Measurements from ENCODE around the gene CRISPLD2. TPM values are rescaled to one million over a fixed set of nuclear protein-coding genes. Genes with fewer than 3 reads are reported as not detected.
A peak's percentile ranks its signal among the peaks of the same experiment; 100 is the strongest.

CRISPLD2 gene
- total and polyA plus RNA-seq, 9 of the 15 experiments (the other 6 are each of a cell fraction or from before 2014, with no cell fraction given), result 0.03 to 0.24 (median 0.04) TPM; not detected in 4

DNA sequence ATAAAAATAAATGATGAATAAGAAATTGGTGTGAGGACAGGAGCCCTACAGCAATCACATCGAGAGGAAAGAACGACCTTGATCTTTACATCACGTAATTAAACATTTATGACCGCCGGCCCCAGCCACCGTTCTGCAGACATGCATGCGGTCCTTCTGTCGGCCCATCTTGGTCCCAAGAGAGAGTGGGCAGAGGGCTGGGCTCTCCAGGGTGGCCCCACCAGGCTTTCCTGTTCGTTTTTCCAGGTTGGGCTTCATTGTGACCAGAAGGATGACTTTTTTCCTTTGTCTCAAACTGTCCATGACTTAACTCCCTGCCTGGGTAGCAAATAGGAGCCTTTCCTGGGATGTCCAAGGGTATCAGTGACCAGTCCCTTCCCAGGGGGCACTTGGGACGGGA lies 3.3 kb upstream of the CRISPLD2 start (continued):
- TF ChIP-seq SOX6 (IDR thresholded peaks at IDR 0.05) (no peak), NFATC3 (IDR thresholded peaks at IDR 0.05) (no peak), PKNOX1 (IDR thresholded peaks at IDR 0.05) (no peak), ZNF146 (CRISPR knock-in tag; IDR thresholded peaks at IDR 0.05; ENCODE audit: unreplicated experiment) (no peak), NCOA4 (IDR thresholded peaks at IDR 0.05; ENCODE audit: partially characterized antibody) (no peak), CTCF (IDR thresholded peaks at IDR 0.05 in 2 of 3, conservative IDR thresholded peaks at IDR 0.05 in 1 of 3; ENCODE audit: insufficient read depth in 2 of 3, low read depth in 1 of 3, low read length in 3 of 3) (no peak)

DNA sequence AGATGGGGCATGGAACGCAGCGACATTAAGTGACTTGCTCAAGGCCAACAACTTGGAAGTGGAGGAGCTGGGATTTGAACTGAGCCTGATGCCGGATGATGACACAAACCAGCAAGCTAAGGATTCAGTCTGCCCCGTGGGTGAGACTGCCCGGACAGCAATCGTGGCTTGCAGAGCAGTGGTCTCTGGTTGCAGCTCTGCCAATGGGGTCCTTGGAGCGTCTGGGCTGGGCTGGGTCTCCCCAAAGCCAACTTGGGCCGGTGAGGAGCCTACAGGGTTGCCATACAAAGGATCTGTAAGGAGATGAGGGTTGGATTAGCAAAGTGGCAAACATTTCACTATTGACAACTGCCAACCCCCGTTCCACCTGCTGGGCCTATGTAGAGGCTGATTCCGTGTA lies 2.6 kb upstream of the CRISPLD2 start:
- H3K79me2 ChIP-seq (ENCODE audit: control insufficient read depth, insufficient read depth, low read length), result no peaks in the 10 kb centered on the region
- WGBS (ENCODE audit: insufficient coverage, low coverage, missing lambda C conversion rate), result 1% methylated on average over 10 of the region's 10 CpGs
- in situ Hi-C loops (cut with MboI), result no loop called here
- intact Hi-C loops (cut with micrococcal nuclease), result no loop called here
- ATAC-seq (no peak), DNase-seq (ENCODE audit: extremely low read depth in 1 of 4, low spot score in 3 of 4) (no peak), FAIRE-seq (no peak)
- H3K4me2 ChIP-seq (ENCODE audit: insufficient read depth, low read length), result no peak overlapping the region
- ChIA-PET CTCF (ENCODE audit: low intra/inter-chr PET ratio) (no interaction called here), POLR2A (interaction anchor here (0.7 kb wide), 2 partner anchors 10 to 14 kb away, joined by 3 to 5 read pairs; no protein-coding TSS in a partner anchor)
- no TSS peak for BruUV-seq (replicated peaks)
- H3K4me3 ChIP-seq, result no peak overlapping the region
- H3K9me1 ChIP-seq (ENCODE audit: control insufficient read depth, insufficient read depth, low read length), result no peaks in the 10 kb centered on the region
- H3K27me3 ChIP-seq (ENCODE audit: control insufficient read depth in 2 of 2, insufficient read depth in 2 of 2, low read length in 2 of 2), result peaks cover 66 to 95% of the 10 kb centered on the region in 2 experiments
- H3K9ac ChIP-seq (ENCODE audit: insufficient read depth in 1 of 2, low read depth in 2 of 2, low read length in 2 of 2), result no peak overlapping the region
- H2AFZ ChIP-seq (ENCODE audit: low read depth, low read length), result no peak overlapping the region
- H3K9me3 ChIP-seq (replicated peaks; ENCODE audit: control insufficient read depth, insufficient read depth, low read depth, low read length), result peaks cover 5% of the 10 kb centered on the region
- H3K4me1 ChIP-seq (replicated peaks in 1 of 2; ENCODE audit: control insufficient read depth in 2 of 2, insufficient read depth in 2 of 2, low read length in 2 of 2), result peaks cover 8 to 12% of the 10 kb centered on the region in 2 experiments; a peak in 2 of 5 replicates
- H3K27ac ChIP-seq (ENCODE audit: extremely low read depth, low read depth, low read length), result no peak overlapping the region
- H3K36me3 ChIP-seq (ENCODE audit: control insufficient read depth, insufficient read depth, low read length), result no peaks in the 10 kb centered on the region
- peaks cover 14% of the 10 kb centered on the region; the same call in 1 of the 2 replicates for H4K20me1 ChIP-seq (replicated peaks; ENCODE audit: control insufficient read depth, insufficient read depth, low read length)
- TF ChIP-seq CEBPG (CRISPR knock-in tag; IDR thresholded peaks at IDR 0.05) (peak; percentile 40; the same call in 1 of the 2 replicates), CEBPG (tag; conservative IDR thresholded peaks at IDR 0.05 in 1 of 2, IDR thresholded peaks at IDR 0.05 in 1 of 2) (0 out of 4 replicates have a peak, but pooled peaks of 1 of the 2 experiments have one; percentile 27), CCAR2 (IDR thresholded peaks at IDR 0.05; ENCODE audit: low read depth, low read length) (no peak), FOXJ3 (CRISPR knock-in tag; IDR thresholded peaks at IDR 0.05) (no peak), ZBTB49 (CRISPR knock-in tag; IDR thresholded peaks at IDR 0.05; ENCODE audit: borderline replicate concordance) (no peak), BRCA1 (IDR thresholded peaks at IDR 0.05) (no peak), BRCA1 (CRISPR knock-in tag; IDR thresholded peaks at IDR 0.05) (no peak), CGGBP1 (CRISPR knock-in tag; IDR thresholded peaks at IDR 0.05) (no peak), NCOA2 (IDR thresholded peaks at IDR 0.05; ENCODE audit: partially characterized antibody in 2 of 2) (no peak)
- TF ChIP-seq, protein P1, sequence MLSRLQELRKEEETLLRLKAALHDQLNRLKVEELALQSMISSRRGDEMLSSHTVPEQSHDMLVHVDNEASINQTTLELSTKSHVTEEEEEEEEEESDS (CRISPR knock-in tag; IDR thresholded peaks at IDR 0.05), result no peak
